ENCODE measurements around the gene TIMP2.
"Not testable (repeated sequence)": the region's sequence is repeated elsewhere in the genome, so short reads cannot be mapped to it uniquely, and the experiment has no call there.

TIMP2 gene

GRCh38 chr17:78915872-78916632 is 9.1 kb downstream of the TIMP2 start:
- H3K36me3 ChIP-seq (ENCODE audit: control insufficient read depth, insufficient read depth, low read length): no peaks in the 10 kb centered on the region
- H3K27me3 ChIP-seq (ENCODE audit: control insufficient read depth, insufficient read depth, low read length): no peaks in the 10 kb centered on the region
- H3K4me3 ChIP-seq (ENCODE audit: low read depth, low read length): no peak overlapping the region
- no peaks in the 10 kb centered on the region for H3K9me3 ChIP-seq (ENCODE audit: control insufficient read depth, insufficient read depth, low read length)
- no peak overlapping the region for H3K9ac ChIP-seq (ENCODE audit: low read depth, low read length)
- peaks cover 6% of the 10 kb centered on the region; the same call in 1 of the 2 replicates for H3K4me1 ChIP-seq (ENCODE audit: control insufficient read depth, insufficient read depth, low read length)
- no peak overlapping the region for H3K27ac ChIP-seq (ENCODE audit: low read depth, low read length)

- Histone ChIP-seq H3K9me3 (ENCODE audit: control insufficient read depth, insufficient read depth, low read length) (no peaks in the 10 kb centered on the region), H3K27ac (ENCODE audit: low read depth, low read length) (no peak overlapping the region), H3K27me3 (ENCODE audit: control insufficient read depth, insufficient read depth, low read length) (no peaks in the 10 kb centered on the region), H3K9ac (ENCODE audit: low read depth, low read length) (no peak overlapping the region), H3K4me1 (ENCODE audit: control insufficient read depth, insufficient read depth, low read length) (peaks cover 6% of the 10 kb centered on the region; the same call in 1 of the 2 replicates), H3K36me3 (ENCODE audit: control insufficient read depth, insufficient read depth, low read length) (no peaks in the 10 kb centered on the region), H3K4me3 (ENCODE audit: low read depth, low read length) (no peak overlapping the region)
These were observed 12.1 kb downstream of the TIMP2 start for GRCh38 chr17:78913115-78913514.

GRCh38 chr17:78912082-78912481 is 13.1 kb downstream of the TIMP2 start:
- Histone ChIP-seq H3K4me1 (ENCODE audit: control insufficient read depth, insufficient read depth, low read length) (peaks cover 6% of the 10 kb centered on the region; the same call in 1 of the 2 replicates), H3K36me3 (ENCODE audit: control insufficient read depth, insufficient read depth, low read length) (no peaks in the 10 kb centered on the region), H3K4me3 (ENCODE audit: low read depth, low read length) (no peak overlapping the region), H3K27ac (ENCODE audit: low read depth, low read length) (no peak overlapping the region), H3K9ac (ENCODE audit: low read depth, low read length) (no peak overlapping the region), H3K27me3 (ENCODE audit: control insufficient read depth, insufficient read depth, low read length) (no peaks in the 10 kb centered on the region), H3K9me3 (ENCODE audit: control insufficient read depth, insufficient read depth, low read length) (no peaks in the 10 kb centered on the region)

GRCh38 chr17:78911543-78911942 is 13.6 kb downstream of the TIMP2 start:
- H3K4me1 ChIP-seq (ENCODE audit: control insufficient read depth, insufficient read depth, low read length); H3K27ac ChIP-seq (ENCODE audit: low read depth, low read length): not testable (repeated sequence)

GRCh38 chr17:78910497-78911284 is 14.5 kb downstream of the TIMP2 start:
- Histone ChIP-seq H3K9ac (ENCODE audit: low read depth, low read length) (no peak overlapping the region), H3K4me1 (ENCODE audit: control insufficient read depth, insufficient read depth, low read length) (no peaks in the 10 kb centered on the region), H3K36me3 (ENCODE audit: control insufficient read depth, insufficient read depth, low read length) (no peaks in the 10 kb centered on the region), H3K27ac (ENCODE audit: low read depth, low read length) (no peak overlapping the region), H3K27me3 (ENCODE audit: control insufficient read depth, insufficient read depth, low read length) (no peaks in the 10 kb centered on the region), H3K4me3 (ENCODE audit: low read depth, low read length) (no peak overlapping the region), H3K9me3 (ENCODE audit: control insufficient read depth, insufficient read depth, low read length) (no peaks in the 10 kb centered on the region)

More at GRCh38 chr17:78911543-78911942, 13.6 kb downstream of the TIMP2 start:
- not testable (repeated sequence) for H3K36me3 ChIP-seq (ENCODE audit: control insufficient read depth, insufficient read depth, low read length); H3K27me3 ChIP-seq (ENCODE audit: control insufficient read depth, insufficient read depth, low read length); H3K4me3 ChIP-seq (ENCODE audit: low read depth, low read length); H3K9ac ChIP-seq (ENCODE audit: low read depth, low read length); H3K9me3 ChIP-seq (ENCODE audit: control insufficient read depth, insufficient read depth, low read length)

- Histone ChIP-seq H3K9ac (ENCODE audit: low read depth, low read length) (no peak overlapping the region), H3K36me3 (ENCODE audit: control insufficient read depth, insufficient read depth, low read length) (no peaks in the 10 kb centered on the region), H3K4me1 (ENCODE audit: control insufficient read depth, insufficient read depth, low read length) (0 out of 2 replicates have a peak, but pooled peaks cover 2% of the 10 kb centered on the region), H3K27me3 (ENCODE audit: control insufficient read depth, insufficient read depth, low read length) (no peaks in the 10 kb centered on the region), H3K27ac (ENCODE audit: low read depth, low read length) (no peak overlapping the region), H3K4me3 (ENCODE audit: low read depth, low read length) (no peak overlapping the region), H3K9me3 (ENCODE audit: control insufficient read depth, insufficient read depth, low read length) (no peaks in the 10 kb centered on the region)
These were observed 16.8 kb downstream of the TIMP2 start for GRCh38 chr17:78908426-78908825.

GRCh38 chr17:78905541-78905940 is 19.6 kb downstream of the TIMP2 start:
- H3K27me3 ChIP-seq (ENCODE audit: control insufficient read depth, insufficient read depth, low read length): no peaks in the 10 kb centered on the region

GRCh38 chr17:78905116-78905515 is 20.1 kb downstream of the TIMP2 start:
- Histone ChIP-seq H3K9ac (ENCODE audit: low read depth, low read length) (no peak overlapping the region), H3K4me3 (ENCODE audit: low read depth, low read length) (no peak overlapping the region), H3K27me3 (ENCODE audit: control insufficient read depth, insufficient read depth, low read length) (no peaks in the 10 kb centered on the region), H3K36me3 (ENCODE audit: control insufficient read depth, insufficient read depth, low read length) (no peaks in the 10 kb centered on the region), H3K4me1 (ENCODE audit: control insufficient read depth, insufficient read depth, low read length) (0 out of 2 replicates have a peak, but pooled peaks cover 7% of the 10 kb centered on the region), H3K9me3 (ENCODE audit: control insufficient read depth, insufficient read depth, low read length) (no peaks in the 10 kb centered on the region), H3K27ac (ENCODE audit: low read depth, low read length) (no peak overlapping the region)

More at GRCh38 chr17:78905541-78905940, 19.6 kb downstream of the TIMP2 start:
- Histone ChIP-seq H3K4me1 (ENCODE audit: control insufficient read depth, insufficient read depth, low read length) (0 out of 2 replicates have a peak, but pooled peaks cover 7% of the 10 kb centered on the region), H3K9me3 (ENCODE audit: control insufficient read depth, insufficient read depth, low read length) (no peaks in the 10 kb centered on the region), H3K27ac (ENCODE audit: low read depth, low read length) (no peak overlapping the region), H3K9ac (ENCODE audit: low read depth, low read length) (no peak overlapping the region), H3K4me3 (ENCODE audit: low read depth, low read length) (no peak overlapping the region), H3K36me3 (ENCODE audit: control insufficient read depth, insufficient read depth, low read length) (no peaks in the 10 kb centered on the region)

GRCh38 chr17:78904371-78904770 is 20.8 kb downstream of the TIMP2 start:
- Histone ChIP-seq H3K4me3 (ENCODE audit: low read depth, low read length) (no peak overlapping the region), H3K4me1 (ENCODE audit: control insufficient read depth, insufficient read depth, low read length) (peaks cover 14% of the 10 kb centered on the region; the same call in 1 of the 2 replicates), H3K9me3 (ENCODE audit: control insufficient read depth, insufficient read depth, low read length) (no peaks in the 10 kb centered on the region), H3K9ac (ENCODE audit: low read depth, low read length) (no peak overlapping the region), H3K27ac (ENCODE audit: low read depth, low read length) (no peak overlapping the region), H3K27me3 (ENCODE audit: control insufficient read depth, insufficient read depth, low read length) (no peaks in the 10 kb centered on the region), H3K36me3 (ENCODE audit: control insufficient read depth, insufficient read depth, low read length) (no peaks in the 10 kb centered on the region)

- no peak within 1 kb of the TSS for H3K27ac ChIP-seq (ENCODE audit: low read depth, low read length)
- H3K9ac ChIP-seq (ENCODE audit: low read depth, low read length): no peak within 1 kb of the TSS
- no peak within 1 kb of the TSS for H3K4me3 ChIP-seq (ENCODE audit: low read depth, low read length)
- H3K36me3 ChIP-seq (ENCODE audit: control insufficient read depth, insufficient read depth, low read length): no peaks in the 10 kb centered on the region
- no peaks in the 10 kb centered on the region for H3K27me3 ChIP-seq (ENCODE audit: control insufficient read depth, insufficient read depth, low read length)
- H3K9me3 ChIP-seq (ENCODE audit: control insufficient read depth, insufficient read depth, low read length): no peaks in the 10 kb centered on the region
- peaks cover 20% of the 10 kb centered on the region; the same call in 1 of the 2 replicates for H3K4me1 ChIP-seq (ENCODE audit: control insufficient read depth, insufficient read depth, low read length)
These were observed 21.9 kb downstream of the TIMP2 start, which contains the start of gene CEP295NL for GRCh38 chr17:78903101-78903779. Gene CEP295NL (minus strand): TSS chr17:78903201. CDS start chr17:78901828, 1,373 bp downstream.

All from HUES48 (cell line).